GM19452 (cell line): ENCODE results near the gene PATJ.

ENCODE experiments used
- ATAC-seq: cut with Tn5 transposase; IDR thresholded peaks from one replicate; pipeline ENCODE4 v1.9.1; 2021; ENCODE audit not compliant: unreplicated experiment

PATJ gene

DNA sequence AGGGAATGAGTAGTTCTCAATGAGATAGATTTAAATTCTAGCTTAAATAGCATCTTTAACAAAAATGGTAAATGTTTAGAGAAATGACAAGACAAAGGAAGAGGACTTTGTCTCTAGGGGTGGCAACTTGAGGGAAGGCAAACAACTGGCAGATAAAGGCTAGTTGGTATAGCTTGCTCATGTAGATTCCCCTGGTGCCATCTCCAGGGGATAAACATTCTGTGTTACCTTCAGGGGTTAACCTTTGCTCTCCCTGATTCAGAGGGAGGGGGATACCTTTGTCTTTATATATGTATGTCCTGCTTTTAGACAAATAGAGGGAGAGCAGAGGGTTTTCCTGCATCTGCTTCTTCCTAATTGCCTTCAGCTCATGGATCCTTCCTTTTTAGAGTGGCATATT, 298.7 kb downstream of the PATJ start:
- no peak for ATAC-seq

DNA sequence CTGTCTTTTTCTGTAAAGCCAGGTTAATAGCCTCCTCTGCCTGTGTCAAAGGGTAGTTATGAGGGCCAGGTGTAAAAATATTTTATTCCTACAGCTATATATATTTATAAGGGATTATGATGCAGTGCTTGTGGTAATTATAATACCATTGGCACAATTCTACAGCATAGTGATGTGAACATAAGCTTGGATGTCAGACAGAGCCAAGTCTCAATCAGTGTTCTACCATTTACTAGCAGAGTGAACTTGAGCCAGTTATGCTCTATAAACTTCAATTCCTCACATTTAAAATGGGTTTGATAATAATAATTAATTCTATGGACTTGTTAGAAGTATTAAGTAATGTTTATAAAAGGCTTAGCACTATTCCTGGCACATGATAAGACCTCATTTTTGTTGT, 300.9 kb downstream of the PATJ start:
- no peak for ATAC-seq

DNA sequence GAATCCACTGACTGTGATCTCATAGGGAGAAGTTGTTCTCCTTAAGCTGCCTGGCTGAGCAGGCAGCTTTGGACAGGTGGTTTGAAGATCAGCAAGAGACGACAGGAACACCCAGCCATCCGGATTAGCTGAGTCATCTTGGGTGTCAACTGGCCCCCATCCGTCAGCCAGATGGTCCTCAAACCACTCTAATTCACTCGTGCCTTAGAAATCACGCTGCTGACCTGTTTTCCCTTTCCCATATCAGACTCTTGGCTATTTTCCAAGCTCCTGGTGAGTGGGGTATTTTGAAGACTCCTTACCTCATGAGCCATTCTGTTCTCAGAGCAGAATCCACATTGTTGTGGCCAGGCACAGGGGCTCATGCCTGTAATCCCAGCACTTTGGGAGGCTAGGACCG, 303.3 kb downstream of the PATJ start:
- no peak for ATAC-seq

DNA sequence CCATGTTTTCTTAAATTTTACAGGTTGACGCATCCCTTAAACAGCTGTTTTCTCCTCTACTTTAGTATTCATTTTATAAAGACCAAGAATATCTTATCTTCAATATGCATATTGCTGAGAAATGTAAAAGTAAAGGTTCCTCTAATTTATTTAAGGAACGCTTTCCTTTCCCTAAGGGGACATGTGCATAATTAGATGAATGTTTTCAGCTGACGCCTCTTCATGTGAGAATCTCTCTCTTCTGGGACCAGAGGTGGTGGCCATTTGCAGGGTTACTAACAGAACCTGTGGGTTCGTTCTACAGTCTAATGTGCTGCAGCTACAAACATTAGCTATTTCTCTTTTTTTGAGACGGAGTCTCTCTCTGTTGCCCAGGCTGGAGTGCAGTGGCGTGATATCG, 304.6 kb downstream of the PATJ start:
- no peak for ATAC-seq

DNA sequence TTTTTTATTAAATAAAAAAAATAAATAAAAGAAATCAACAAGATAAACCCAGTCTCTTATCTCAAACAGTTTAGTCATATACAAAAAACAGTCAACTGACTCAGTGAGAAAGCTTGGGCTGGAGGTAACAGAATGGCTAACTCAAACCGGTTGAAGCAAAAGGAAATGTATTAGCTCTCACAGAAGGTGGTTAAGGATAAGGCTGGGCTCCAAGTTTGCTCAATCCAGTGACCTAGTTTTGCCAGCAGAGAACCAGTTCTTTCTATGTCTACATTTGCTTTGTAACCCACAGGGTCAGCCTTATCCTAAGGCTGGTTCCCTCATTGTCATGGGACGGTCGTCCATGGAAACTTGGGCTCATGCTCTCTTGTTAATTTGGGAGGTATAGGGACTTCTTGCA, 307.9 kb downstream of the PATJ start:
- ATAC-seq, result no peak

DNA sequence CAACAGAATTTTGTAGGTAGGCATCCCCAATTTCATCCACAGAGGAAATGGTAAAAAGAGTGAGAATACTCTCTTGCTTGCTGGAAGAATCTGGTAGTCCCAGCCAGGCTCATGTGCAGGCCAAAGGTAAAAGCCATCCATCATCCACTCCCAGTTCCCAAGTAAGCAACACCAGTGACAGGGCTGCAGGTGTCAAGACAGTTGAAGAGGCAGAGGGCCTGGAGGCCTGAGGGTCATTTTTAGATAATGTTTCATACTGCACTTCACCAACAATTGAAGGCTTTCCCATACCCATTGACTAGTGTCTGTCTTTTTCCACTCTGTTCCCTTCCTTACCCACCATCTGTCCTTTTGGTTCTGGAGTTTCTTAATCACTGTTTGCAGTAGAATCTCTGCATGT, 310.7 kb downstream of the PATJ start:
- ATAC-seq, result no peak

DNA sequence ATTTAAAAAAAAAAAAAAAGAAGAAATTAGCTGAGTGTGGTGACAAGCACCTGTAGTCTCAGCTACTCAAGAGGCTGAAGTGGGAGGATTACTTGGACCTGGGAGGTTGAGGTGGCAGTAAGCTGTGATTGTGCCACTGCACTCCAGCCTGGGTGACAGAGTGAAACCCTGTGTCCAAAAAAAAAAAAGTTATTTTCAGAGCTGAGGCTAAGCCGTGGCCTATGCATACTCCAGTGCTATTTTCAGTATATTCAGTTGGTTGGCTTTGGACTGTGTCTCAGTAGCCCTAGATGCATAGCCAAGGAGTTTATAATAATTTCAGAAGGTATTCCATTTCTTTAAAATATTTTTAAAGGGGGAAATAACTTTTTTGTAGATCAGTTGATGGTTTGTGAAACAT, 311.9 kb downstream of the PATJ start:
- ATAC-seq, result no peak

DNA sequence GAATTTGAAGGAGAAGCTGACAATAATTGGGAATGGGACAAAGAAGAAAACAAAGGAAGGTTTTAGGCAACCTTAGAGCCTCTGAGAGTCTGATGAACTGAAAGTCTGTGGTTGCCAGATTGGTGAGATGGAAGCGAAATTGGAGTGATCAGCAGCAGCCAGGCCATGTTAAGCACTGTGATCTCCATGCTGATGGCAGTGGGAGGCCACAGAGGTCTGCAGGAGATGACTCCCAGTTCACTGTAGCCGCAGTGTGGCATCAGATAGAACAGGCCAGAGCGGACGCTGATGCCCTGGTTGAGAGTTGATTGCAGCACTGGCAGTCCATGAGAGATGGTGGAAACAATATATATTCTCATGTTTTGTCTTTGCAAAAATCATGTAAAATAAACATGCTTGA, 314.9 kb downstream of the PATJ start:
- no peak for ATAC-seq

DNA sequence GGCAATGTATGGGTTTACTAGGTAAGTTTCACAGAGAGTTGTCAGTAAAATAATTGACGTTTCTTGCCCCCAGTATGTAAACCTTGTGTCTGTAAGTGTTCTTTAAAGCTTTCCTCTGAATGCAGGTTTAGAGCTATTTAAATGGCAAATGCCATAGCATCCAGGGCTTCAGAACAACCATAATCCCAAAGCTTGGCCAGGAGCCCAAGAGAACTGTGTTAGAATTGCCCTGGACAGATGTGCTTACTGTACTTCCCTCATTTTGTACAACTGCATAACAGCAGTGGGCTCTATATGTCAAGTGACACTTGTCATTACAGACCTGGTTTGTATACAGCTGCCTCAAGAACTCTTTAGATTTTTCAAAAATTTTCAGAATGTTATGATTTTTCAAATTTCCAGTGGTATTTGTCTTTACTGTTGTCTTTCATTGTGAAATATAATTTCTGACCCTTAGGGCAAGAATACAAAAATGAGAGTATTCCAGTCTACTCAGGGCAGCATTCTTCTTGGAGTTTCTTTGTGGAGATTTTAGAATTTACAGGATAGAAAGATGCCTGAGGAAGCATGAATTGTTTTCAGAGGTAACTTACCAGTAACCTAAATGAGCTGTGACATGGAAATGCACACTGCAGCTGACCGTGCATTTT, 315.5 kb downstream of the PATJ start:
- no peak for ATAC-seq

DNA sequence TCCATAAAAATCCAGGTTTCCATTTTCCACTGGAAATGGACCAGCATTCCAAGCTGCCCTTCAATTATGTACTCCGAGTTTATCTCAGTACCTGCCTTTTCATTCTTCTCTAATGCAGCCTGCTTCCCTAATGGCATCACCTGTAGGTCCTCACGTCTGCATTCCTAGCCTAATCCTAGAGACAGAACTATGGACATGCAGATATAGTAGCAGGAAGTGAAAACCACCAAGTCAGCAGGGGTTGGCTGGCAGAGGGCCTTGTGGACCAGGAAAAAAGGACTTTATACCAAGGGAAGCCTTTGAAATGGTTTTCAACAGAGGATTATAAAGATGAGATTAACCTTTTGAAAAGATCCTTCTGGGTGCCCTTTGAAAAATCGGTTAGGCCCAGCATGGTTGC, 316.7 kb downstream of the PATJ start:
- no peak for ATAC-seq

DNA sequence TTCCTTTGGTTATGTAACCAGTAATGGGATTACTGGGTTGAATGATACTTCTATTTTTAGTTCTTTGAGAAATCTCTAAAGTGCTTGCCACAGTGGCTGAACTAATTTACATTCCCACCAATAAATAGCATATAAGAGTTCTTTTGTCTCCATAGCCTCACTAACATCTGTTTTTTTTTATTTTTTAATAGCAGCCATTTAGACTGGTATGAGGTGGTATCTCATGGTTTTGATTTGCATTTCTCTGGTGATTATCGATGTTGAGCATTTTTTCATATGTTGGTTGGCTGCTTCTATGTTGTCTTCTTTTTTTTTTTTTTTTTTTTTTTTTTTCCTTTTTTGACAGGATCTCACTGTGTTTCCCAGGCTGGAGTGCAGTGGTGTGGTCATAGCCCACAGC, 319.8 kb downstream of the PATJ start:
- ATAC-seq, result no peak

DNA sequence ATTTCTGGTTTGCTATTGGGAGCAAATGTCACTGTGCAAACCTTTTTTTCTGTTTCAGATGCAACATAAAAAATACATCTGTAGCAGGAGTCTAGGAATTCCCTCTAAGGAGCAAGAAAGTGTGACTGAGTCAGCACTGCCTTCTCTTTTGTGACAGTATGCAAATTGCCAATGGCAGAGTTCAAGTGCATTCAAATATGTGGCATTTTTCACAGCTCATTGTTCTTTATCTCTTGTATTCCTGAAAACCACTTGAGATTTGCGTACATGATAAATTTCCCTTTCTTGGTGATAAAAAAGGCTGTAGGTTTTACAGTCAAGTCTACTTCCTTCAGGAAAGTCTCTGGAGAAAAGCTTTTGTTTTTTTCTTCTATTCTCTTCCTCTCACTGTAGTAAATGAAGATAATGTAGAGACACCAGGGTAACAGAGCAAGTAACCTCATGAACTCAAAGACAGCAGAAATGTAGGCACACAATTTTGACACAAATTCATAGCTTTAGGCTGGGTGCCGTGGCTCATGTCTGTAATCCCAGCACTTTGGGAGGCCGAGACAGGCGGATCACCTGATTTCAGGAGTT, 322.6 kb downstream of the PATJ start:
- no peak for ATAC-seq

DNA sequence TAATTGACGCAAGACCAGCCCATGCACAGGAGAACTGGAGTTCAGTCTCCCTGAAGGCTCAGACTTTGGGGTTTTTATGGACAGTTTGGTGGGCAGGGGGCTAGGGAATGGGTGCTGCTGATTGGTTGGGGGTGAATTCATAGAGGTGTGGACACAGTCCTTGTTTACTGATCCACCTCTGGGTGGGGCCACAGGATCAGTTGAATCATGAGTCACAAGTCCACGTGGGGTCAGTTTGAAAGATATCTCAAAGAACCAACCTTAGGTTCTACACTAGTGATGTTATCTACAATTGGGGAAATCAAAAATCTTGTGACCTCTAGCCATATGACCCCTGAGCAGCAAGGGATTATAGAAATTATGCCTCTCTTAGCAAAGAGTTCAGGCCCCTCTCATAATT, 324.4 kb downstream of the PATJ start:
- no peak for ATAC-seq

DNA sequence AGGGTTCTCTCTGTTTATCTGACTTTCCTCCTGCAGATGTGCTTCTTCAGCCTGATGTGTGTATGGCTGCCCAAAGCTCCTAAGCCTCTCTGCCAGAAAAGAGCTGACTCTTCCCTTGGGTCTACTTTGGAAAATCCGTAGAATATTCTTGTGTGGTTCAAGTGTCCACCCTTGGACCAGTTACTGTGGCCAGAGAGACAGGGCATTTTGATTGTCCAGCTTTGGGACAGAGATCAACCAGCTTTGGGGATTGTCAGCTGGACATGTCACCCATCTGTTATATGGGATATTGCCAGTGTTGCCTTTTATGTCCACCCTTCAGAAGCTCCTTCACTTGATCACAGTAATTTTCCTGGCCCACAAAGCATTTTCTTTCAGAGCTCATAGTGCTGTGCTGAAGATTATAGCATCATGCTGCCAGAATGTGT, 326.1 kb downstream of the PATJ start:
- no peak for ATAC-seq

DNA sequence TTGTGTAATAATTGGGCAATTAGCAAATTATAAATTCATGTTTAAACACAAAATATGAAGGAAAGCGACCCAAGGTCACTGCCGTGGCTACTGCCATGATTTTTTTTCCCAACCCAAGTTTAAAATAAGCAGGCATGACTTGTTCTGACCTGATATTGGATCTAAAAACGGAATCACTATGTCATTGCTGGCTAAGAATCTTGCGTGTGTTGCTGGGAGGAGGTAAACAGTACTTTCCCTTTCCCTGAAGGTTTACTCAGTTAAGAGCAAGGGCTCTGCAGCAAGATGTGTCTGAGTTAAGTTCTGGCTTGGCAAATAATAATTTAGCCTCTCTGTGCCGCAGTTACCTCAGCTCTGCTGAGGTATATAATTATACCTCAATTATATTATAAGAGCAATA, 326.7 kb downstream of the PATJ start:
- no peak for ATAC-seq

DNA sequence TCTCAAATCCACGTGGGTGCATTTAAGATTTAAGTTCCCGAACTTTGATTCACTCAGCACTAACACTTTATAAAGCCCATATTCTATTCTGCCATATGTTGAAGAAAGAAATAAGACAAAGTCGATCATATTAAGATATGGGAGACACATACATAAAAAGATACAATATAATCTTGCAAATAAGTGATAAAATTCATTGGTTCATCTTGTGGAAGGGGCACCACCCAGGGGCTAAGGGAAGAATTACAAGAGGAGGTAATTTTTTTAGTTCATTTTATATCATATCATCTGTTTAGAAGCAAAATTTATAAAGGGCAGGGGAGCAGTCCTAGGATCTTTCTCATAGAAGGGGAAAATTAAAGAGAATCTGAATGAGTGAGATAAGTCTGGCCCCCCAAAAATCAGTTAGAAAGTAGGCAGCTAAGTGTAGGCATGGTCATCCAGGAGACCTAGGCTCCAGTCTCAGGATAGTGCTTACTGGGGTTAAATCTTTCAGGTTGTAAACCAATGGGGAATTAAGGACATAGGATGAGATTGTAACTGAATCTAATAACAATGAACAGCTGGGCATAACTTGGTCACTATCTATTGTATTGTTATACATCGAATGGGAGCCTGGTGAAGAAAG, 328.2 kb downstream of the PATJ start:
- no peak for ATAC-seq

DNA sequence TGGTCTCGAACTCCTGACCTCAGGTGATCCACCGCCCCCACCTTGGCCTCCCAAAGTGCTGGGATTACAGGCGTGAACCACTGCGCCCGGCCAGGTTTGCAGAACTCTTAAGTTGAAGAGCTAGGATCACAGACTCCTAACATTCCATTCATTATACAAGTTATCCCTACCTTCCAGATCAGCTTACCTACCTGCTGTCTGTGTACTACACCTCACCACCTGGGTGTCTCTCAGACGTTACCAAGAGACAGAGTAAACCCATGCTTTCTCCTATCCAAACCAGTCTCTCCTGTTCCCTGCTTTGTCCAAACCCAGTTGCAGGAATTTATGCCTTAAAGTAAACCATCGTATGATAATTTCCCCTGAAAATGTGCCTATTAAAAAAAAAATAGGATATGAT, 329.4 kb downstream of the PATJ start:
- no peak for ATAC-seq

DNA sequence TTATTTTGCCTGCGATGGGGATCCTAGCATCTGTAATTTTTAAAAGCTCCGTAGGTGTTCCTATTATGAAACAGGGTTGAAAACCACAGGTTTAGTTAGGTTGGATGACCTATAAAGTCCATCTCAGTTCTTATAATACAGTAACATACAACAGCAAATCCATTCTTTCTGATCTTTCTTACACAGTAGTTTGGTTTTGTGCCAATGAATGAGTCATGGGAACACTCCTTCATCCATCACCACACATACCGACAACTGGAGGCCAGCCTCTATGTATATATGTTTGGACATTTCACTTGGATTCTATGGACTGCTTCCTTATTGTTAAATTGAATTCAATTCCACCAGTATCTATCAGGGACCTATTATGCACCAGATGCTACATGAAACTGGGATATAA, 334.0 kb downstream of the PATJ start:
- no peak for ATAC-seq

DNA sequence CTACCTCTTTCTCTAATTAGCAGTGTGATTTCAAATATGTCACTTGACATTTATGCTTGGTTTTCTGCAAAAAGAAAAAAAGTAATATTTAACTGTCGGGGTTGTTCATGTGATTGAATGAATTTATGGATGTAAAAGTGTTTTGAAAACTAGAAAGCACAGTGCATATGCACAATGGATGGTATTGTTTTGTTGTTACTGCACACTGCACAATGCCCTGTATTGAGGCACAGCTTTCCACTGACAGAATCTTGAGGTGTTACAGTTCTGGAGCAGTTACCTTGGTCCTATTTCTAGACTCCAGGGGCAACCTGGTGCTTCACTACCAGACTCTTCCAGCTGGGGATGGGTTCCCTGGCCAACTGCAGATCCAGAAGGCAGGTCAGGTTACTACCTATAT, 335.5 kb downstream of the PATJ start:
- no peak for ATAC-seq

DNA sequence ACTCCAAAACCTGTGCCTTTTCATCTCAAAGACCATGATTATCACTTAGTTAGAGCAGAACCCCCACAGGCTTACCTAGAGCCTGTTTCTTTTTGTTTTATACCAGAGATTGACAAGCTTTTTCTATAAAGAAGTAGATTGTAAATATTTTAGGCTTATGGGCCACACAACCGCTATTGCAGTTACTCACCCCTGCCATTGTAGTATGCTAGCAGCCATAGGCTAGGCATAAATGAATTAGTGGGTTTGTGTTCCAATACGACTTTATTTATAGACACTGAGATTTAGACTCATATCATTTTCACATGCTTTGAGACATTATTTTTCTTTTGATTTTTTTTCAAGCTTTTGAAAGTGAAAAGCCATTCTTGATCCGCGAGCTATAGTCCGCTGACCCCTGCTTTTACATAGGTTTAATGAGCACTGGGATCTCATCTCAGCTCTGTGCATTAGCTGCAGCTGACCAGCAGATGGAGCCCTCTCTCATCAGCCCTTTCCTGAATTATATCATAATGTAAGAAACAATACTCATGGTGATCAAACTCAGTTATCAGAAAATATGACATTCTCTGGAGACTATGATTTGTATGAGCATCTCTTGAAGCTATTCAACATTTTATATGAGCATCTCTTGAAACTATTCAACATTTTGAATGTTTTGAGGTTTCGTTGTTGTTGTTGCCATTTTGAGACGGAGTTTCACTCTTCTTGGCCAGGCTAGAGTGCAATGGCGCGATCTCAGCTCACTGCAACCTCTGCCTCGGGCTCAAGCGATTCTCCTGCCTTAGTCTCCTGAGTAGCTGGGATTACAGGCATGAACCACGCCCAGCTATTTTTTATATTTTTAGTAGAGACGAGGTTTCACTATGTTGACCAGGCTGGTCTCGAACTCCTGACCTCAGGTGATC, 340.4 kb downstream of the PATJ start:
- ATAC-seq, result peak; percentile 74

DNA sequence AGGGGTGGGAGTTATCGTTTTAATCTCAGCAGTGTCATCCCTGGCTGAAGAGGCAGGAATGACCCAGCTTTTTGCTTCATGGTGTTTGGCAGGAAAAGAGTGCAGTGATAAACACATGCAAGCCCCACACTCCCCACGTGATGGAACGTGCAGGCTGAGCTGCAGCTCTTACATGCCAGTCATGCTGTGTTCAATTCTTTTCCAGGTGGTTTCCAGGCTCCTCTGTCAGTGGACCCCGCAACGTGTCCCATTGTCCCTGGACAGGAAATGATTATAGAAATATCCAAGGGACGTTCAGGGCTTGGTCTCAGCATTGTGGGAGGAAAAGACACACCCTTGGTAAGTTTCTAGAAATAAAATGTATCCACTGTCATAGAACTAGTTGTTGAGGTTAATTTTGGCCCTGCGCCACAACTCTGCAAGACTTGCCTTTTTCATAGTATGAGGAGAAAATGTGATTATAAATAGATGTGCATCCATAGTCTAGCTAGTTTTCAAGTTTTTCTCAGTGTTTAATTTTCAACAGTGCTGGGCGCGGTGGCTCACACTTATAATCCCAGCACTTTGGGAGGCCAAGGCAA, 342.1 kb downstream of the PATJ start:
- ATAC-seq, result no peak
